ENCODE results near the gene ASCL2.

ASCL2 gene

GRCh38 chr11:2271327-2272227, 1.2 kb upstream of the ASCL2 start:
- DNase-seq = no peak

DNA sequence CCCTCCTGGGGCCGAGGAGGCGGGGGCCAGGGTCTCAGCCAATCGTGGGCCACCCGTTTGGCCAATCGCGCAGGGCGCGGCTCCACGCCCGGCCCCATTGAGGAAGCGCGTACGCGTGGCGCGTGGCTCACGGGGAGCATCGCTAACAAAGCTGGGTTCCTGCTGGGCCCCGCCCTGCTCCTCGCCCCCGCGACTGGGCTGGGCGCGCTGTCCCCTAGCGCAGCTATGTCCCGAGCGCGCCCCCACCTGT, 614 bp upstream of the ASCL2 start:
- no peak for DNase-seq

GRCh38 chr11:2269601-2270321, 627 bp downstream of the ASCL2 start:
- no peak for DNase-seq

- peak; percentile 38 for DNase-seq
Observed at GRCh38 chr11:2268729-2269600, 1.4 kb downstream of the ASCL2 start.

- no peak for DNase-seq
Observed at GRCh38 chr11:2267851-2268728, 2.3 kb downstream of the ASCL2 start.

DNA sequence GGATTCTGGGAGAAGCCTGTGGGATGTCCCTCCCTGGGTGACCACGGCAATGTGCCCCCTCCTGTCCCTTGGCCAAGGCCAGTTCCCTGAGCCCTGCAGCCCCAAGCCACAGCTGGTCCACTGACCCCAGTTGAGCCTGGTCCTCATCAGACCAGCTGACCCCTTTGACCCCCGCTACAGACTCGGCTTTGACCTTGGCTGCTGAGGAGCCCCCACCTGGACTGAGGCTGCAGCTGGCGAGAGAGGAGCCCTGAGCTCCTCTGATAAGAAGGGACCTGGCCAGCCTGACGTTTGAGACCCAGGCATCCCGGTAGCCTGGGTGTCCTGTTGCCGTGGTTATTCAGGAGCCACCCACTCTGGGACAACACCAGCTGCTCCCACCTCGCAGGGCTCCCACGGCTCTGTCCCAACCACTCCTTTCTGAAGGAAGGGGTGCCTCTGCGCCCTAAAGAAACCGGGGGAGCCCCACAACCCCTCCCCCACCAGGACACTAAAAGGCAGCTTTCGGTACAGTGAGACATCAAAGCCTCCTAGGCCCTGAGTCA, 3.0 kb downstream of the ASCL2 start:
- no peak for DNase-seq

- no peak for DNase-seq
Observed at GRCh38 chr11:2266586-2267305, 3.6 kb downstream of the ASCL2 start.

DNA sequence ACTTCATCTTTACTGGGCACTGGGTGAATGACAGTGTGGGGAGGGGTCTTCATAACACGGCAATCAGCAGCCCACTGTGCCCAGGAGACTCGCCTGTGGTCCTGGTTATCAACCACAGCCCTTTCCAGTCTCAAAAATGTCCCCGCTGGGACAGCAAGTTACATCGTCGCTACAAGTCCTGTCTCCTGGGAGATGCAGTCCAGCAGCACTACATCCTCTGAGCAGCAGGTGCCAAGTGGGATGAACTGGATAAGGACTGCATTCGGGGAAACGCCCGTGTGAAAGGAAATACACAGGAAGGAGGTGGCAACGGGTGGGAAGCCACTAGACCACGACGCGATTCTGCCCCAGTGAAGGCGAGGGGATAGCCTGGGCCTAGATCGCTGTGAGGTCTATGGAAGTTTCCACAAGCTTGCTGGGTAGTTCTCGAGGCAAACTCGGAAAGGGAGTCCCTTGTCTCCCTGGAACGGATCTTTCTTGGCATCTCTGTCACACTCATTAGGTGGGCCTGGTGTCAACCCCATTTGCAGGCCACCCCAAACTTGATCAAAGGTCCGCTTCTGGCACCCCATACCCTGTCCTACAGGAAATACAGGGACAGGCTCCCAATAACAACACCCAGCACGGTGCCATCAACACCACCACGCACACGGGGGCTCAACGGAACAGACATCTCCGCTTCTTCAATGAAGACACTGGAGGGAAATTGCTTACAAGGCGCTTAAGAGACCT, 4.4 kb downstream of the ASCL2 start:
- no peak for DNase-seq

DNA sequence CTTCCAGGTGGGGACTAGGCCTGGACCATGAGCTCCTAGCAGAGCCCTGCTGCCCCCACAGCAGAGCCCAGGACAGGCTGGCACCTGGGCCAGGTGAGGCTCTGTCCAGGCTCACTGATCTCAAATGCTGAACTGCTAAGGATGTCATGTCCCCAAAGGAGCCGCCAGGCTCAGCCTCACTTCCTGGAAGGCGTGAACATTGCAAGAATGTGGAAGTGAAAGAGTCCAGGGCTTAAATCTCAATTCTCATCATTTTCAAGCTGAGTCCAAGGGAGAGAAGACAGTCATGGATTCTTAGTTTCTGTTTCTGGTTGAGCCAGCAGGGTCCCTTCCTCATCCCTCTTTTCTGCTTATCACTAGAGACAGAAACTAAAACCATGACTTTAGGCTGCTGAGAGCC, 5.0 kb downstream of the ASCL2 start:
- peak; percentile 77 for DNase-seq

DNA sequence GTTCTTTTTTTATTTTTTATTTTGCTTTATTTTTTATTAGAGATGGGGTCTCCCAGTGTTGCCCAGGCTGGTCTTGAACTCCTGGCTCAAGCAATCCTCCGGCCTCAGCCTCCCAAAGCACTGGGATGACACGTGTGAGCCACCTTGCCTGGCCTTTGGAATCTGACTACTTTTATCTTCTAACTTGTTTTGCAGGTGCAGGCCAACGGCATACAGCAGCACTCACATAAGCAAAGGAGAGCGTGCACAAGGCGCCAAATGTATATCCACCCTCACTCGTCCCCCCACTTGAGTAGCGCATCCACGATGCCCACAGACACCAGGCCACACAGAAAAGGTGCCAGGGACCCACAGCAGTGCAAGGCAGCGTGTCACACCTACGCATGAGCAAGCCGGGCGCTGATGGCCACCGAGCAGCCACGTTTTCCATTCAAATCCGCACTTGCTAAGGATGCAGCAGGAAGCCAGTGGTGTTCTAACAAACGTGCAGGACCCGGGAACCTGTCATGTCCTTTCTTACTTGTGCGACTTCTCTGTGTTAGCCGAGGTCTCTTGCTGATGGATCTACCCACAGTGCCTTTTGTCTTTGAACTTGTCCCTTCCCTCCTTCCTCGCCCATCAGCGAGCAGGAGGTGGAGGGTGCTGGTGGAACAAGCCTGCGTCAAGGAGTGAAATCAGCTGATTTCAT, 5.9 kb downstream of the ASCL2 start:
- DNase-seq = no peak

DNA sequence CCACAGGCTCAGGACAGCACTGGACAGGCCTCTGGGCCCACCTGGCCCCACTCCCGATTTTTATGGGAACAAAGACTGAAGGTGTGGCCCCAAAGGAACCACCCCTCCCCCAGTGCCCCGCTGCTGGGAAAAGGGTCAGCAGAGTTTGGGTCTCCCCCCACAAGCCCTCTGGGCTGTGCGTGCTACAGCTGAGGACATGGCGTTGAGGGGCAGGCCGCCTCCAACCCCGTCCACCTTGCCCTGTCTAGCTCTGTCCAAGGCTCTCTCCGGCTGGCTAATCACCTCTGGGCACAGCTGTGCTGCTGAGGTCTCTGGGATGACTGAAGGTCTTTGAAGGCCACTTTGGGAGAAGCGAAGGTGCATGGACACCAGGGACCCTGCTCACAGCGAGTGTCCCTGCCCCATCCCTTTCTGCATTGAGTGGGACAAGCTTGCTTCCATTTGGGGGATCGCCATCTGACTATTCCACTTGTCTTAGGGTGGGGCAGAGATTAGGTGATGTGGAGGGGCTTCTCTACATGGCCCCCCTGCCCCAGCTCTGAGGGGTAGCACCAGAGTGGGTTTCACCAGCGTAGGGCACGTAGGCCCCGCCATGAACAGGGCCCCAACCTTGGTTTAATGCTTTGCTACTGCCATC, 6.5 kb downstream of the ASCL2 start:
- no peak for DNase-seq

DNA sequence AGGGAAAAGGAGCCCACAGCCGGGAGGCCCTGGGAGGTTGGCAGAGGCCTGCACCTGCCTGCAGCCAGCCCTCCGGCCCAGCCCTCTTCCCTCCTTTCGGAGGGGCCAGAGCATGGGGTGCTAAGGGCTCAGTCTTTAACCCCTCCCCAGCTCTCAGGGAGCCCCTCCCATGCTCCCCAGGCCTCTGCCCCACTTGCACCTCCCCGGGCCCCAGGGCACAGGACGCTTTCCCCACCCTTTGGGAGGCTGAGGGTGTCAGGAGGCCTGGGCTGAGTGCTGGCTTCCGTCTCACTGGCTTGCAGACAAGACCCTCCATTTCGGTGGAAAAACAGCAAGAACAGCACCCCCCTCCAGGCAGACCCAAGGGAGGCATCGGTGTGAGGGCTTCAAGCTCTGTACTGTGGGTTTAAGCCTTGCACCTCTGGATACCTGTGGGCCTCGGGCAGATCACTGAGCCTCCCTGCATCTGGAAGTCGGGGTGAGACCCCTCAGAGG, 7.3 kb downstream of the ASCL2 start:
- no peak for DNase-seq

DNA sequence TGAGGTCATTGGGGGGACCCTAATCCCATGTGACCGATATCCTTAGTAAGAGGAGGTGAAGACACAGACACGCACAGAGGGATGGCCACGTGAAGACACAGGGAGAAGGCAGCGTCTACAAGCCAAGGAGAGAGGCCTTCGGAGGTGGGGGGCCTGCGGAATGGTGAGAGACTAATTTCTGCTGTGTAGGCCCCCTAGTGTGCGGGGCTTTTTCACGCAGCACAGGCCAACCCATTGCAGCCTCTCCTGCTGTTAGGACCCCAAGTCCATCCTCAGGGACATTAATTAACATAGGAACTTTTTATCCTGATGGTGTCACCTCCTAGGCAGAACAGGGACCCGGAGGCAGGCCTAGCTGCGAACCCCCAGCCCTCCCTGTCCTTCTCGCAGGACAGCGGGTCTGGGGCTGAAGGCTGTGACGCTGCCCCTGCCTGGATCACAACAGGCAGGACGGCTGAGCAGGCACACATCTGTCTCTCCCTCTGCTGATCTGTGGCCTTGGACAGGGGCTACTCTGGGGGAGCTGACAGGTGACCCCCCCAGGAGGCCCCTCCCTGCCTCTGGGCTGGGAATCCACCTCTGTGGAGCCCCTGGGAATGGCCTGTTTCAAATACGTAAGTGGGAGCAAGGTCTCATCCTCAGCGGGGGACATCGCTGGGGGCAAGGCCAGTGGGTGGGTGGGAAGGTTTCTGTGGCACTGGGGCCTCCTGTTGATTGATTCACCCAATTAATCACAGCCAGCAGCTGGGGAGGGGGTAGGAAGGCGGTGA, 7.9 kb downstream of the ASCL2 start:
- no peak for DNase-seq

- DNase-seq = no peak
Observed at GRCh38 chr11:2261436-2262230, 8.8 kb downstream of the ASCL2 start.

DNA sequence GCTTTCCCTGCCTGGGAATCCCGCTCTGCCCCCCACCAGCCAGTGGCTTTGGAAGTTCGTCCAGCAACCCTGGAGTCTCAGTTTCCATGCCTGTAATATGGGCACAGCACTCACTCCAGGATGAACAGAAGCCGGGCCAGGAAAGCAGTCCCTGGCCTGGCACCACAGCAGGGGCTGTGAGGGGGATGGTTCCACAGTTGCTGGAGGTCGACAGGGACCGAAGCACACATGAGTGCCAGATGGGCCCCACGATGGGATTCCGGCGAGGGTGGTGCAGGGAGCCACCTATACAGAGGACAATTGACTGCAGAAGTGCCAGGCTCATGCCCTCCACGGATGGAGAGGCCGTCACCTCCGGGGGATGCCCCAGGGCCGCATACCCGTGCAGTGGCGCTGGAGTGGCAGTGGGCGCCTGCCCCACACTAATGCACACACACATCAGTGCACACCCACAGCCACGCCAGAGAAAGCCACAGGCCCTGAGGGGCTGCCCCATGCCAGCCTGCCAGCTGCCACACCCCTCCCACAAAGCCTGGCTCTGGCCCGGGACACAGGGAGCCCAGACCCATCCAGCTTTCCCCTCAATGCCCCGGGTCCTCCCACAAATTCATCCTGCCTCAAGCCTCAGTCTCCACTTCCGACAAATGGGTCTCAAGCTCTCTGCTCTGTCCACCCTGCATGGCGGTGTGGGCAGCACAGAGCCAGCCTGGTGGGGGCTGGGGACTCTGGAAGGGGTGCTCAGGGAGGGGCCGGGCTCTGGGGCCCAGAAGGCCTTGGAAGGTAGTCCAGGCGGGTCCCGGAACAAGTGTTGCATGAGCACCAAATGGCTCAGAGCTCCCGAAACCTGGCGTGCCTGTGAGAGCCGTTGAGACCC, 9.7 kb downstream of the ASCL2 start:
- no peak for DNase-seq

GRCh38 chr11:2259897-2260451, 10.4 kb downstream of the ASCL2 start:
- no peak for DNase-seq

DNA sequence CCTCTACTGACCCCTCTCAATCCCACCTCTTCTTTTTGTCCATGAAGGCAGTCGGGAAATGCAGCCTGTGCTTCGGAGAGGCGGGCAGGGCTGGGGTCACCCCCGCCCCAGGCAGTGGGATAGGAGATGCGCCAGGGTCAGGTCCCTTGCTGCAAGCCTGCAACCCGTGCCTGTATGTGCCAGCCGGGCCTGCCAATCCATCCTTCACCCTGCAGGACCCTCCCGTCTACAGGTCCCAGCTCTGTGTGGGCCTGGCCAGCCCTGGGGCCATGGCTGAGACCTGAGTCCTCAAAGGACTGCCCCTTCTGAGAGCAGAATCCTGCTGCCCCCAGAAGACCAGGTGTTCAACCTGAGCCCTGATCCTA, 10.9 kb downstream of the ASCL2 start:
- DNase-seq = no peak

All from OCI-M1 (cell line).